Bronchial epithelial cell (primary cell): ENCODE measurements around the gene SH3GL2. TPM values are rescaled to one million over a fixed set of nuclear protein-coding genes. Genes with fewer than 3 reads are reported as not detected.

Experiments used
- DNase-seq: peaks from one replicate; pipeline ENCODE4 v3.0.0-alpha.2; 2010; ENCODE audit warnings: low read depth
- FAIRE-seq: peaks from 2 replicates; lab custom pipeline; 2011; peaks lifted over from hg19 to GRCh38; lab: Jason Lieb, UNC
- H3K27me3 ChIP-seq: 2 replicates; pipeline ENCODE4 v1.5.1; 2011; ENCODE audit warnings: low read length; ENCODE audit not compliant: control insufficient read depth, insufficient read depth
- H3K36me3 ChIP-seq: 2 replicates; pipeline ENCODE4 v1.5.1; 2011; ENCODE audit warnings: low read length; ENCODE audit not compliant: control insufficient read depth, insufficient read depth
- H3K4me3 ChIP-seq: 2 replicates; pipeline ENCODE4 v1.5.1; 2011; ENCODE audit warnings: mild to moderate bottlenecking, low read depth, low read length, control low read depth
- total RNA-seq: library from RNA; depleted of rRNA; stranded (reverse); fragments of >200 nt; gene quantifications from 2 replicates; pipeline ENCODE4 v1.2.1, GENCODE V29; 2014
- TF ChIP-seq, protein P1 (sequence below): IDR thresholded peaks from 2 replicates; pipeline ENCODE4 v1.5.1; 2011; ENCODE audit warnings: mild to moderate bottlenecking, moderate library complexity, low read length, control low read depth, inconsistent platforms; ENCODE audit not compliant: insufficient read depth, severe bottlenecking

Gene SH3GL2
- total RNA-seq, 1 donor from 2014 or later: not detected

DNA sequence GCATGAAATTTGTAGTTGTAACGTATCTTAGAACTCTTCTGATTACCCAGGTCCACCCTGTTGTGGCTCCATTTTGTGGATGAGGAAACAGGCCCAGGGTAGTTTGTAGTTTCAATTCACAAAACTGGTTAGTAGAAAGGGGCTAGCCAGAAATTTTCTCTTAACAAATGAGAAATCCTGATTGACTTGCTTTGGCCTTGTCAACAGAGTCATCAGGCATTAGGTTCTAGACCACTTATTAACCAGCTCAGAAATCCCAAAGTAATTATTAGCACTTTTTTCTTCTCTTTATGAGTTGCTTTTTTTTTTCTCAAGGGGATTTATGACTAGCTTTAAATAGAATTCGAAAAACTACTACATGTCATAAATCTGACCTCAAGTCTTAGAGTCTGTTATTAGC lies 160.2 kb downstream of the SH3GL2 start:
- FAIRE-seq: no peak
- no peaks in the 10 kb centered on the region for H3K27me3 ChIP-seq
- TF ChIP-seq, protein P1, sequence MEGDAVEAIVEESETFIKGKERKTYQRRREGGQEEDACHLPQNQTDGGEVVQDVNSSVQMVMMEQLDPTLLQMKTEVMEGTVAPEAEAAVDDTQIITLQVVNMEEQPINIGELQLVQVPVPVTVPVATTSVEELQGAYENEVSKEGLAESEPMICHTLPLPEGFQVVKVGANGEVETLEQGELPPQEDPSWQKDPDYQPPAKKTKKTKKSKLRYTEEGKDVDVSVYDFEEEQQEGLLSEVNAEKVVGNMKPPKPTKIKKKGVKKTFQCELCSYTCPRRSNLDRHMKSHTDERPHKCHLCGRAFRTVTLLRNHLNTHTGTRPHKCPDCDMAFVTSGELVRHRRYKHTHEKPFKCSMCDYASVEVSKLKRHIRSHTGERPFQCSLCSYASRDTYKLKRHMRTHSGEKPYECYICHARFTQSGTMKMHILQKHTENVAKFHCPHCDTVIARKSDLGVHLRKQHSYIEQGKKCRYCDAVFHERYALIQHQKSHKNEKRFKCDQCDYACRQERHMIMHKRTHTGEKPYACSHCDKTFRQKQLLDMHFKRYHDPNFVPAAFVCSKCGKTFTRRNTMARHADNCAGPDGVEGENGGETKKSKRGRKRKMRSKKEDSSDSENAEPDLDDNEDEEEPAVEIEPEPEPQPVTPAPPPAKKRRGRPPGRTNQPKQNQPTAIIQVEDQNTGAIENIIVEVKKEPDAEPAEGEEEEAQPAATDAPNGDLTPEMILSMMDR: no peak
- H3K4me3 ChIP-seq: no peak overlapping the region
- no peak for DNase-seq
- no peaks in the 10 kb centered on the region for H3K36me3 ChIP-seq

DNA sequence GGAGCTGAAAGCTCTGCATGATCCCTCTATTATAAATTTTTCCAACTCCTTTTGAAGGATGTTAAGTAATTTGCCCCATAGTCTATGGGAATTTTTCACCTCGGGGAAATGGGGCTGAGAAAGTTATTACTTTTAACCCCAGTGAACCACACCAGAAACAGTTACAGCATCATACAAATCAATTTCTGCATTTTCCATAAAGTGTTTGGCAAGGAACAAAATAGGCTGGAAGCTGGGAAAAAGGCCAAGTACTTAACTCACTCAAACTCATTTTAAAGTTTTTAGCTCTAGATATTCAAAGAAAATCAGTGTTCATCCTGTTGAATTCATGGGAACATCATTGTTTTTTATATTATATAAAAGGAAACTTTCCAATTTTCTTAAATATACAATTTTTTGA lies 160.9 kb downstream of the SH3GL2 start:
- no peaks in the 10 kb centered on the region for H3K27me3 ChIP-seq
- H3K4me3 ChIP-seq: no peak overlapping the region
- no peak for FAIRE-seq

DNA sequence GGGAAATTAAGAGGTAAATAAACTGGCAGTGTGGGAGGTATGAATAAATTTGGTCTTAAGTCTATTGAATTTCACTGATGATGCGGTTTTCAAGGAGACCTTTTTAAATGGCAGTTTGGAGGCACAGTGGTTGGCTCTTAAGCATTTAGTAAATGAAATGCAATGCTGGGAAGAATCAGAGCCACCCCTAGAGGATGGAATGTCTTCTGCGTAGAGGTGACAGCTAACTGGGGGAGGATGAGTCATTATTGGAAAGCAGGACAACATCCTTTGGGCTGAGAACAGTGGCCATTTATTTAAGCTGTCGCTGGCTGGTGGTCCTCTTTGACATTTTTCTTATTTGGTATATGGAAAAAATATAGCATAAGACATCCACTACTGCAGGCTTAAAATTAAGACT lies 163.2 kb downstream of the SH3GL2 start:
- FAIRE-seq (no peak), DNase-seq (no peak)
- Histone ChIP-seq H3K36me3 (no peaks in the 10 kb centered on the region), H3K4me3 (no peak overlapping the region), H3K27me3 (no peaks in the 10 kb centered on the region)
- TF ChIP-seq, protein P1: no peak

More for the DNA sequence above, 160.9 kb downstream of the SH3GL2 start:
- TF ChIP-seq, protein P1: no peak
- no peak for DNase-seq
- H3K36me3 ChIP-seq: no peaks in the 10 kb centered on the region

DNA sequence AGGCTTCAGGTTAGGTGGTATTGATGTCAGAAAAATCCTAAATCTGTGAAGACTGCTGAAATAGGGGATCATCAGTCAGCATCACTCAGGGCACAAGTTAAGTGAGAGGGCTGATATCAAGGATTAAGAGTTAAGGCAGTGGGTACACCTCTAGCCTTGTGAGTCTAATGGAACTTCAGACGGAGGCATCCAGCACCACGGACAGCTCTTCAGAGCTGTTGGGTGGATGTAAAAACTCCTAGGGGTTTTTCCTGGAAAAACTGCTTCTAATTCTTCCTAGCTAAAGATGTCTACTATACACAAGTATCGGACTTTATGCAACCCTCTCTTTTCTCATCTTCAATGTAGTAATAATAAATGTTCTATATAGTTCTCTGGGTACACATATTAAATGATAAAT lies 165.9 kb downstream of the SH3GL2 start:
- TF ChIP-seq, protein P1: no peak
- H3K27me3 ChIP-seq: no peaks in the 10 kb centered on the region

DNA sequence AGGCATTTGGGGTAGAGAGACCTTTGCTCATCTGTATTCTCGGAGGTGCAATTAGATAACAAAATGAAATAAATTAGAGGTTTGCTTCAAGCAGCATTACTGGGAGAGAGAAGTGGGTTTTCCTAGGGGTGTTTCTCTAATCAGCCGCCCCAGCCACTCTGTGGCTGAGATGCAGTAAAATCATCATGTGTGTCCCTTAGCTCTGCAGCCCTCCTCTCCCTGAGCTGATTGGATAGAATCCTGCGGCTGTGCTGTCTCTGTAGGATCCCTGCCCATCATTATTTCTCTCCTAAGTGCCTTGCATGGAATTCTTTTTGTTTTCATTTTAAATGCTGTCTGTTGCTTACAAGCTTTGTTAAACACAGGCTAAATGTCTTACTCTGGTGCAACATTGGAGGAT lies 171.4 kb downstream of the SH3GL2 start:
- TF ChIP-seq, protein P1: no peak
- no peaks in the 10 kb centered on the region for H3K27me3 ChIP-seq
- H3K36me3 ChIP-seq: no peaks in the 10 kb centered on the region
- H3K4me3 ChIP-seq: no peak overlapping the region
- FAIRE-seq (no peak), DNase-seq (no peak)

More for the DNA sequence above, 165.9 kb downstream of the SH3GL2 start:
- H3K4me3 ChIP-seq: no peak overlapping the region
- no peaks in the 10 kb centered on the region for H3K36me3 ChIP-seq
- FAIRE-seq (no peak), DNase-seq (no peak)

DNA sequence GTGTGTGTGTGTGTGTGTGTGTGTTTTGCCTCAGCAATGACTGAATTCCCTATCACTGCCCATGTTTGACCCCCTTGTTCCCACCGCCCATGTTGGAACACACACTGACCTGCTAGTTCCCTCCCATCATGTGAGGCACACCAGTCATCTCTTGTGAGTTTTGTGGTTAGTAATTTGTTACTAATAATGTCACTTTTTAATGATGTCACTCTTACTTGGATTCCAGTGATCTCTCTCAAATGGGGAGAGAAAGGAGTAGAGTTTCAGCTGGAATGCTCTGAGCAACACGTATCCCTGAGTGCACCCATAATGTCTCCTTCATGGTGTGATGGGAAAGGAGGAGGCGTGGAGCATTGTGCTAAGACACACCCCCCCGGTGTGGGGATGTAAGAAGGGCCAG lies 172.6 kb downstream of the SH3GL2 start:
- TF ChIP-seq, protein P1: no peak
- no peak for FAIRE-seq

More for the DNA sequence above, 172.6 kb downstream of the SH3GL2 start:
- no peak for DNase-seq
- H3K36me3 ChIP-seq: no peaks in the 10 kb centered on the region
- no peaks in the 10 kb centered on the region for H3K27me3 ChIP-seq
- no peak overlapping the region for H3K4me3 ChIP-seq
